Breast epithelium (tissue), 3 donors: ENCODE data around the gene EEPD1.

Source experiments
- CTCF ChIP-seq, 3 donors: fragments of 450-650 bp; IDR thresholded peaks; one replicate each; pipeline ENCODE4 v1.5.1; 2016 to 2017; ENCODE audit warnings: antibody characterized with exemption in 3 of 3, mild to moderate bottlenecking in 3 of 3, moderate library complexity in 3 of 3
- POLR2A ChIP-seq: fragments of 450-650 bp; IDR thresholded peaks from one replicate; pipeline ENCODE4 v1.6.1; 2016; ENCODE audit warnings: antibody characterized with exemption, mild to moderate bottlenecking, moderate library complexity

GRCh38 chr7:36215457-36215765 lies 62.4 kb downstream of the EEPD1 start:
- TF ChIP-seq CTCF (IDR thresholded peaks at IDR 0.05) (no peak), POLR2A (no peak)
